WERI-Rb-1 (cell line): Measurements from ENCODE around the gene GALNT12.

Source experiments
- DNase-seq: peaks from one replicate; pipeline ENCODE4 v3.0.0-alpha.2; 2020
- H3K27ac ChIP-seq: fragments of 250-450 bp; sonication (Bioruptor Pico); 2 replicates; pipeline ENCODE4 v1.5.1; 2020; ENCODE audit warnings: mild to moderate bottlenecking, moderate library complexity
- H3K27me3 ChIP-seq: fragments of 250-450 bp; sonication (Bioruptor Pico); 2 replicates; pipeline ENCODE4 v1.5.1; 2021; ENCODE audit warnings: mild to moderate bottlenecking, low read depth, moderate library complexity; ENCODE audit not compliant: insufficient read depth, severe bottlenecking
- H3K36me3 ChIP-seq: fragments of 250-450 bp; sonication (Bioruptor Pico); 2 replicates; pipeline ENCODE4 v1.5.1; 2020; ENCODE audit warnings: mild to moderate bottlenecking, moderate library complexity
- H3K4me3 ChIP-seq: 2 replicates; pipeline ENCODE4 v1.5.1; 2011; ENCODE audit warnings: low read depth, mild to moderate bottlenecking, control low read depth, low read length
- H3K9me3 ChIP-seq: fragments of 250-450 bp; sonication (Bioruptor Pico); 2 replicates; pipeline ENCODE4 v1.5.1; 2021; ENCODE audit warnings: mild to moderate bottlenecking, moderate library complexity; ENCODE audit not compliant: severe bottlenecking
- CTCF ChIP-seq: IDR thresholded peaks from 2 replicates; pipeline ENCODE4 v1.5.1; 2011; ENCODE audit warnings: low read depth, mild to moderate bottlenecking, control low read depth, inconsistent platforms, low read length

GALNT12 gene

GRCh38 chr9:98801561-98801960 lies 5.9 kb upstream of the GALNT12 start:
- Histone ChIP-seq H3K9me3 (peaks cover 9% of the 10 kb centered on the region), H3K36me3 (no peaks in the 10 kb centered on the region), H3K4me3 (no peak overlapping the region), H3K27ac (no peak overlapping the region), H3K27me3 (no peaks in the 10 kb centered on the region)
- no peak for TF ChIP-seq CTCF
- DNase-seq = no peak

- no peaks in the 10 kb centered on the region for H3K36me3 ChIP-seq
- H3K4me3 ChIP-seq = no peak overlapping the region
- no peaks in the 10 kb centered on the region for H3K27me3 ChIP-seq
- DNase-seq = no peak
- peaks cover 9% of the 10 kb centered on the region for H3K9me3 ChIP-seq
- H3K27ac ChIP-seq = no peak overlapping the region
- no peak for TF ChIP-seq CTCF
Measured at GRCh38 chr9:98801969-98802371, 5.5 kb upstream of the GALNT12 start.

- H3K4me3 ChIP-seq = no peak overlapping the region
- no peak for TF ChIP-seq CTCF
- no peaks in the 10 kb centered on the region for H3K27me3 ChIP-seq
- DNase-seq = no peak
- H3K27ac ChIP-seq = no peak overlapping the region
- H3K9me3 ChIP-seq = no peaks in the 10 kb centered on the region
- no peaks in the 10 kb centered on the region for H3K36me3 ChIP-seq
Measured at GRCh38 chr9:98804083-98804482, 3.4 kb upstream of the GALNT12 start.

GRCh38 chr9:98805506-98806272 lies 1.8 kb upstream of the GALNT12 start:
- Histone ChIP-seq H3K27ac (no peak overlapping the region), H3K9me3 (no peaks in the 10 kb centered on the region), H3K4me3 (no peak overlapping the region), H3K27me3 (no peaks in the 10 kb centered on the region), H3K36me3 (no peaks in the 10 kb centered on the region)
- DNase-seq = no peak
- no peak for TF ChIP-seq CTCF

GRCh38 chr9:98806394-98807035 lies 955 bp upstream of the GALNT12 start:
- Histone ChIP-seq H3K9me3 (no peaks in the 10 kb centered on the region), H3K27ac (no peak overlapping the region), H3K27me3 (no peaks in the 10 kb centered on the region), H3K36me3 (no peaks in the 10 kb centered on the region), H3K4me3 (no peak overlapping the region)
- TF ChIP-seq CTCF = peak; percentile 4; the same call in 1 of the 2 replicates
- no peak for DNase-seq

GRCh38 chr9:98807814-98808195 lies 335 bp downstream of the GALNT12 start:
- no peak overlapping the region; the same call in 1 of the 2 replicates for H3K27ac ChIP-seq
- no peaks in the 10 kb centered on the region; the same call in 1 of the 2 replicates for H3K36me3 ChIP-seq
- H3K27me3 ChIP-seq = no peaks in the 10 kb centered on the region
- H3K9me3 ChIP-seq = no peaks in the 10 kb centered on the region
- DNase-seq = peak; percentile 54
- TF ChIP-seq CTCF = no peak
- H3K4me3 ChIP-seq = peak overlapping the region; percentile 79
